ENCODE results near the gene PAK6. TPM values are rescaled to one million over a fixed set of nuclear protein-coding genes. Genes with fewer than 3 reads are reported as not detected.

Gene PAK6
- total RNA-seq, 1 donor from 2014 or later: 0.54 TPM

- Mint-ChIP-seq H3K27me3 (peaks cover 28% of the 10 kb centered on the region), H3K4me3 (no peak overlapping the region)
- intact Hi-C loops (cut with micrococcal nuclease): no loop called here
Measured at GRCh38 chr15:40256638-40257235, 17.9 kb downstream of the PAK6 start.

GRCh38 chr15:40257656-40258450 lies 19.0 kb downstream of the PAK6 start:
- H3K4me1 Mint-ChIP-seq: peaks cover 7% of the 10 kb centered on the region
- no peak overlapping the region for H3K4me3 Mint-ChIP-seq
- DNase-seq: no peak
- H3K9me3 Mint-ChIP-seq: no peaks in the 10 kb centered on the region
- intact Hi-C loops (cut with micrococcal nuclease): no loop called here
- H3K27ac Mint-ChIP-seq: no peak overlapping the region
- no peaks in the 10 kb centered on the region for H3K36me3 Mint-ChIP-seq (ENCODE audit: low read depth)
- peaks cover 33% of the 10 kb centered on the region for H3K27me3 Mint-ChIP-seq

More at GRCh38 chr15:40256638-40257235, 17.9 kb downstream of the PAK6 start:
- DNase-seq: no peak
- Mint-ChIP-seq H3K36me3 (ENCODE audit: low read depth) (no peaks in the 10 kb centered on the region), H3K27ac (no peak overlapping the region), H3K9me3 (no peaks in the 10 kb centered on the region), H3K4me1 (peaks cover 7% of the 10 kb centered on the region)

- H3K9me3 Mint-ChIP-seq: no peaks in the 10 kb centered on the region
- peaks cover 2% of the 10 kb centered on the region for H3K4me1 Mint-ChIP-seq
- no peak overlapping the region for H3K4me3 Mint-ChIP-seq
- no peak overlapping the region for H3K27ac Mint-ChIP-seq
- no peak for DNase-seq
- intact Hi-C loops (cut with micrococcal nuclease): no loop called here
- peaks cover 32% of the 10 kb centered on the region for H3K27me3 Mint-ChIP-seq
- no peaks in the 10 kb centered on the region for H3K36me3 Mint-ChIP-seq (ENCODE audit: low read depth)
Measured at GRCh38 chr15:40258544-40258943, 19.7 kb downstream of the PAK6 start.

GRCh38 chr15:40259021-40259420 lies 20.2 kb downstream of the PAK6 start:
- Mint-ChIP-seq H3K27ac (no peak overlapping the region), H3K4me3 (no peak overlapping the region), H3K9me3 (no peaks in the 10 kb centered on the region), H3K36me3 (ENCODE audit: low read depth) (no peaks in the 10 kb centered on the region), H3K27me3 (peaks cover 27% of the 10 kb centered on the region), H3K4me1 (no peaks in the 10 kb centered on the region)
- no peak for DNase-seq
- intact Hi-C loops (cut with micrococcal nuclease): no loop called here

GRCh38 chr15:40263024-40263754 lies 24.3 kb downstream of the PAK6 start:
- no peaks in the 10 kb centered on the region for H3K9me3 Mint-ChIP-seq
- no peak overlapping the region for H3K27ac Mint-ChIP-seq
- H3K4me3 Mint-ChIP-seq: no peak overlapping the region
- DNase-seq: no peak
- no peaks in the 10 kb centered on the region for H3K36me3 Mint-ChIP-seq (ENCODE audit: low read depth)
- H3K27me3 Mint-ChIP-seq: peaks cover 19% of the 10 kb centered on the region
- no peaks in the 10 kb centered on the region for H3K4me1 Mint-ChIP-seq
- intact Hi-C loops (cut with micrococcal nuclease): no loop called here

GRCh38 chr15:40264321-40265153 lies 25.7 kb downstream of the PAK6 start:
- H3K27ac Mint-ChIP-seq: no peak overlapping the region
- no peaks in the 10 kb centered on the region for H3K4me1 Mint-ChIP-seq
- no peak overlapping the region for H3K4me3 Mint-ChIP-seq
- H3K27me3 Mint-ChIP-seq: peaks cover 17% of the 10 kb centered on the region
- H3K9me3 Mint-ChIP-seq: no peaks in the 10 kb centered on the region
- no peak for DNase-seq
- intact Hi-C loops (cut with micrococcal nuclease): no loop called here
- no peaks in the 10 kb centered on the region for H3K36me3 Mint-ChIP-seq (ENCODE audit: low read depth)

- Mint-ChIP-seq H3K4me3 (no peak overlapping the region), H3K27ac (no peak overlapping the region), H3K27me3 (peaks cover 17% of the 10 kb centered on the region), H3K9me3 (no peaks in the 10 kb centered on the region), H3K4me1 (no peaks in the 10 kb centered on the region), H3K36me3 (ENCODE audit: low read depth) (no peaks in the 10 kb centered on the region)
- no peak for DNase-seq
- intact Hi-C loops (cut with micrococcal nuclease): no loop called here
Measured at GRCh38 chr15:40265355-40265754, 26.5 kb downstream of the PAK6 start.

- no peak overlapping the region for H3K27ac Mint-ChIP-seq
- no peak for DNase-seq
- no peaks in the 10 kb centered on the region for H3K9me3 Mint-ChIP-seq
- H3K36me3 Mint-ChIP-seq (ENCODE audit: low read depth): no peaks in the 10 kb centered on the region
- intact Hi-C loops (cut with micrococcal nuclease): no loop called here
- no peaks in the 10 kb centered on the region for H3K4me1 Mint-ChIP-seq
- H3K4me3 Mint-ChIP-seq: no peak overlapping the region
- H3K27me3 Mint-ChIP-seq: peaks cover 17% of the 10 kb centered on the region
Measured at GRCh38 chr15:40265875-40266274, 27.0 kb downstream of the PAK6 start.

GRCh38 chr15:40266828-40267304 lies 28.0 kb downstream of the PAK6 start:
- no peak overlapping the region for H3K27ac Mint-ChIP-seq
- intact Hi-C loops (cut with micrococcal nuclease): no loop called here
- no peak overlapping the region for H3K4me3 Mint-ChIP-seq
- no peak for DNase-seq
- no peaks in the 10 kb centered on the region for H3K36me3 Mint-ChIP-seq (ENCODE audit: low read depth)
- H3K4me1 Mint-ChIP-seq: no peaks in the 10 kb centered on the region
- peaks cover 14% of the 10 kb centered on the region for H3K27me3 Mint-ChIP-seq
- H3K9me3 Mint-ChIP-seq: no peaks in the 10 kb centered on the region

GRCh38 chr15:40267670-40268069 lies 28.8 kb downstream of the PAK6 start:
- H3K27ac Mint-ChIP-seq: no peak overlapping the region
- no peaks in the 10 kb centered on the region for H3K4me1 Mint-ChIP-seq
- H3K36me3 Mint-ChIP-seq (ENCODE audit: low read depth): no peaks in the 10 kb centered on the region
- peaks cover 9% of the 10 kb centered on the region for H3K27me3 Mint-ChIP-seq
- intact Hi-C loops (cut with micrococcal nuclease): no loop called here
- DNase-seq: no peak
- H3K9me3 Mint-ChIP-seq: no peaks in the 10 kb centered on the region
- no peak overlapping the region for H3K4me3 Mint-ChIP-seq

- Mint-ChIP-seq H3K9me3 (no peaks in the 10 kb centered on the region), H3K4me3 (no peak overlapping the region), H3K27ac (no peak overlapping the region), H3K4me1 (peaks cover 1% of the 10 kb centered on the region), H3K36me3 (ENCODE audit: low read depth) (no peaks in the 10 kb centered on the region), H3K27me3 (no peaks in the 10 kb centered on the region)
- intact Hi-C loops (cut with micrococcal nuclease): no loop called here
- DNase-seq: no peak
Measured at GRCh38 chr15:40269604-40270003, 30.7 kb downstream of the PAK6 start.

GRCh38 chr15:40270246-40270995 lies 31.6 kb downstream of the PAK6 start:
- no peaks in the 10 kb centered on the region for H3K9me3 Mint-ChIP-seq
- H3K36me3 Mint-ChIP-seq (ENCODE audit: low read depth): no peaks in the 10 kb centered on the region
- no peak overlapping the region for H3K27ac Mint-ChIP-seq
- DNase-seq: no peak
- peaks cover 4% of the 10 kb centered on the region for H3K4me1 Mint-ChIP-seq
- no peak overlapping the region for H3K4me3 Mint-ChIP-seq
- H3K27me3 Mint-ChIP-seq: no peaks in the 10 kb centered on the region
- intact Hi-C loops (cut with micrococcal nuclease): no loop called here
